Measurements from ENCODE around the gene SYNPO2.

GRCh38 chr4:118950929-118951570, 62.4 kb downstream of the SYNPO2 start:
- TF ChIP-seq, protein P1, sequence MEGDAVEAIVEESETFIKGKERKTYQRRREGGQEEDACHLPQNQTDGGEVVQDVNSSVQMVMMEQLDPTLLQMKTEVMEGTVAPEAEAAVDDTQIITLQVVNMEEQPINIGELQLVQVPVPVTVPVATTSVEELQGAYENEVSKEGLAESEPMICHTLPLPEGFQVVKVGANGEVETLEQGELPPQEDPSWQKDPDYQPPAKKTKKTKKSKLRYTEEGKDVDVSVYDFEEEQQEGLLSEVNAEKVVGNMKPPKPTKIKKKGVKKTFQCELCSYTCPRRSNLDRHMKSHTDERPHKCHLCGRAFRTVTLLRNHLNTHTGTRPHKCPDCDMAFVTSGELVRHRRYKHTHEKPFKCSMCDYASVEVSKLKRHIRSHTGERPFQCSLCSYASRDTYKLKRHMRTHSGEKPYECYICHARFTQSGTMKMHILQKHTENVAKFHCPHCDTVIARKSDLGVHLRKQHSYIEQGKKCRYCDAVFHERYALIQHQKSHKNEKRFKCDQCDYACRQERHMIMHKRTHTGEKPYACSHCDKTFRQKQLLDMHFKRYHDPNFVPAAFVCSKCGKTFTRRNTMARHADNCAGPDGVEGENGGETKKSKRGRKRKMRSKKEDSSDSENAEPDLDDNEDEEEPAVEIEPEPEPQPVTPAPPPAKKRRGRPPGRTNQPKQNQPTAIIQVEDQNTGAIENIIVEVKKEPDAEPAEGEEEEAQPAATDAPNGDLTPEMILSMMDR (IDR thresholded peaks at IDR 0.05 in 2 of 3, conservative IDR thresholded peaks at IDR 0.05 in 1 of 3; ENCODE audit: borderline replicate concordance in 1 of 3, insufficient read depth in 1 of 3, low read depth in 2 of 3, low read length in 2 of 3), result no peak
- TF ChIP-seq POLR2A (IDR thresholded peaks at IDR 0.05; ENCODE audit: borderline replicate concordance, extremely low read depth, insufficient read depth, insufficient read length) (no peak), ELF1 (IDR thresholded peaks at IDR 0.05; ENCODE audit: borderline replicate concordance, low read depth) (no peak), EGR1 (IDR thresholded peaks at IDR 0.05; ENCODE audit: low read depth) (no peak), EZH2 (IDR thresholded peaks at IDR 0.05) (no peak), YY1 (IDR thresholded peaks at IDR 0.05; ENCODE audit: extremely low read depth, insufficient replicate concordance, low read depth, low read length) (no peak)
- TF ChIP-seq, protein P2, sequence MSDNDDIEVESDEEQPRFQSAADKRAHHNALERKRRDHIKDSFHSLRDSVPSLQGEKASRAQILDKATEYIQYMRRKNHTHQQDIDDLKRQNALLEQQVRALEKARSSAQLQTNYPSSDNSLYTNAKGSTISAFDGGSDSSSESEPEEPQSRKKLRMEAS (IDR thresholded peaks at IDR 0.05), result no peak
